ENCODE measurements around the gene GAS2L2. TPM values are rescaled to one million over a fixed set of nuclear protein-coding genes. Genes with fewer than 3 reads are reported as not detected.

Gene GAS2L2
- total and polyA plus RNA-seq, 2 of the 8 experiments (the other 6 are each of a cell fraction or from before 2014, with no cell fraction given): 0.09 to 0.13 TPM

DNA sequence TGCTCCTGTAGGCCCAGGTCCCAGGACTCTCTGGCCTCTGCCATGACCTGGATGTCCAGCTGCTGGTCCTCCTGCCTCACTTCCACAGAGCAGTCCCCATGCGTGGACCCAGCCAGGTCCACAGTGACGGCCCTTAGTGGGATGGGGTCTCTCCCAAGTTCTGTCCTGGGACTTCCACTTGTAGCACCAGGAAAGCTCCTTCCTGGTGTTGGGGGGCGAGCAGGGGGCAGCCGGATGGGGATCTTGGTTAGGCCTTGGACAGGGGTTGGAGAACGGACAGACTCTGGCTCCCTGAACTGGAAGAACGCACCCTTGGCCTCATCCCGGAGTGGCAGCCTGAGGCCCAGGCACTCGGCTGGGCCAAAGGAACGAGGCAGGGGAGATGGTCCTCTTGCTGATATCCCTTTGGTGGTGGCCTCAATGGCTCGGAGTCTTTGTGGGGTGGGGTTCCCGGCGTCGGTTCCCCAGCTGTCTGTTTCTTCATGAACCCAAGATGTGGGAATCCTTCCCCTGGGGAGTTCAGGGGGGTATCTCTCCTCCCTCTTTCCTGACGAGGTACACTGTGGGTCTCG, 7.2 kb downstream of the GAS2L2 start (continued):
- TF ChIP-seq POLR2AphosphoS5 (IDR thresholded peaks at IDR 0.05; ENCODE audit: low read depth, low read length): no peak
